IMR-90 (cell line): ENCODE measurements around the gene GAS2L2. TPM values are rescaled to one million over a fixed set of nuclear protein-coding genes. Genes with fewer than 3 reads are reported as not detected.

Source experiments
- ATAC-seq: fragments of 200-7000 bp; cut with Tn5 transposase; 2 replicates; pipeline ENCODE4 v1.9.1; 2020; ENCODE audit warnings: low read depth, mild to moderate bottlenecking, moderate library complexity
- BruUV-seq: library from RNA; stranded (reverse); fragments of 400-500 nt; replicated peaks from 2 replicates; lab custom pipeline; 2021; lab: Mats Ljungman, UMichigan
- CTCF ChIA-PET: fragments of 300-600 bp; formaldehyde crosslinking; extraction: SDS; loops from one replicate; lab custom pipeline; 2021; ENCODE audit warnings: antibody characterized with exemption; lab: Yijun Ruan, JAX
- POLR2A ChIA-PET: fragments of 300-600 bp; sonication (Branson Sonifier 250); formaldehyde crosslinking; loops from one replicate; lab custom pipeline; 2022; ENCODE audit warnings: antibody characterized with exemption; ENCODE audit not compliant: unreplicated experiment; lab: Charles Lee
- DNase-seq: peaks from one replicate; pipeline ENCODE4 v3.0.0; 2013
- H2AFZ ChIP-seq: replicated peaks from 2 replicates; pipeline ENCODE3; 2013; ENCODE audit warnings: low read length, mild to moderate bottlenecking; ENCODE audit not compliant: poor library complexity
- H2AK5ac ChIP-seq: 2 replicates; pipeline ENCODE4 v1.6.1; 2013; ENCODE audit warnings: low read depth, low read length, inconsistent platforms
- H2AK9ac ChIP-seq: replicated peaks from 2 replicates; pipeline ENCODE3; 2013; ENCODE audit warnings: mild to moderate bottlenecking, low read depth, low read length, moderate library complexity; ENCODE audit not compliant: poor library complexity
- H2BK120ac ChIP-seq: 2 replicates; pipeline ENCODE4 v1.6.1; 2013; ENCODE audit warnings: low read depth, low read length, inconsistent platforms
- H2BK15ac ChIP-seq: 3 replicates; pipeline ENCODE4 v1.6.1; 2013; ENCODE audit warnings: low read depth, low read length, inconsistent platforms
- H2BK20ac ChIP-seq: 2 replicates; pipeline ENCODE4 v1.6.1; 2013; ENCODE audit warnings: low read depth, mild to moderate bottlenecking, inconsistent platforms, low read length, moderate library complexity
- H2BK5ac ChIP-seq: 2 replicates; pipeline ENCODE4 v1.6.1; 2013; ENCODE audit warnings: mild to moderate bottlenecking, low read depth, low read length, inconsistent platforms; ENCODE audit not compliant: poor library complexity, severe bottlenecking
- H3K14ac ChIP-seq: replicated peaks from 2 replicates; pipeline ENCODE4 v1.6.1; 2013; ENCODE audit warnings: low read depth, low read length, inconsistent platforms
- H3K18ac ChIP-seq: 2 replicates; pipeline ENCODE4 v1.6.1; 2013; ENCODE audit warnings: low read depth, low read length, control low read depth
- H3K23ac ChIP-seq: 2 replicates; pipeline ENCODE4 v1.6.1; 2013; ENCODE audit warnings: low read depth, low read length, inconsistent platforms
- H3K27ac ChIP-seq: 2 replicates; pipeline ENCODE4 v1.5.1; 2013; ENCODE audit warnings: mild to moderate bottlenecking, control low read depth, low read length; ENCODE audit not compliant: insufficient read depth
- H3K27me3 ChIP-seq: 2 replicates; pipeline ENCODE4 v1.6.1; 2013; ENCODE audit warnings: low read length; ENCODE audit not compliant: control insufficient read depth, insufficient read depth
- H3K36me3 ChIP-seq: 2 replicates; pipeline ENCODE4 v1.6.1; 2013; ENCODE audit warnings: low read length, mixed read lengths; ENCODE audit not compliant: control insufficient read depth, insufficient read depth
- H3K4ac ChIP-seq: 2 replicates; pipeline ENCODE4 v1.6.1; 2013; ENCODE audit warnings: low read depth, low read length, inconsistent platforms
- H3K4me1 ChIP-seq: 2 replicates; pipeline ENCODE4 v1.6.1; 2013; ENCODE audit warnings: low read length, mixed read lengths; ENCODE audit not compliant: control insufficient read depth, insufficient read depth
- H3K4me2 ChIP-seq: 2 replicates; pipeline ENCODE4 v1.6.1; 2013; ENCODE audit warnings: low read depth, mild to moderate bottlenecking, control low read depth, low read length, moderate library complexity
- H3K4me3 ChIP-seq: 2 replicates; pipeline ENCODE4 v1.5.1; 2013; ENCODE audit warnings: low read depth, mild to moderate bottlenecking, control low read depth, low read length, moderate library complexity; ENCODE audit not compliant: insufficient read depth
- H3K56ac ChIP-seq: 2 replicates; pipeline ENCODE4 v1.6.1; 2013; ENCODE audit warnings: low read length, inconsistent platforms; ENCODE audit not compliant: insufficient read depth; ENCODE audit errors: extremely low read depth
- H3K79me1 ChIP-seq, 2 experiments: 2 replicates each; pipeline ENCODE4 v1.6.1; 2013; ENCODE audit warnings: low read length in 2 of 2, inconsistent platforms in 1 of 2, low read depth in 1 of 2
- H3K9ac ChIP-seq: 2 replicates; pipeline ENCODE4 v1.6.1; 2013; ENCODE audit warnings: low read depth, low read length, control low read depth
- H3K9me1 ChIP-seq: 2 replicates; pipeline ENCODE4 v1.6.1; 2013; ENCODE audit warnings: low read length, inconsistent platforms; ENCODE audit not compliant: insufficient read depth
- H3K9me3 ChIP-seq: 2 replicates; pipeline ENCODE4 v1.6.1; 2013; ENCODE audit warnings: low read length; ENCODE audit not compliant: control insufficient read depth, insufficient read depth
- H4K20me1 ChIP-seq: 2 replicates; pipeline ENCODE4 v1.6.1; 2013; ENCODE audit warnings: low read length, inconsistent platforms; ENCODE audit not compliant: insufficient read depth
- H4K5ac ChIP-seq: 2 replicates; pipeline ENCODE4 v1.6.1; 2013; ENCODE audit warnings: mild to moderate bottlenecking, low read depth, low read length, control low read depth
- H4K8ac ChIP-seq, 2 experiments: 2 replicates each; pipeline ENCODE4 v1.6.1; 2013; ENCODE audit warnings: low read depth in 2 of 2, low read length in 2 of 2, control low read depth in 1 of 2, inconsistent platforms in 1 of 2
- H4K91ac ChIP-seq: 2 replicates; pipeline ENCODE4 v1.6.1; 2013; ENCODE audit warnings: low read depth, low read length, inconsistent platforms; ENCODE audit not compliant: insufficient read depth
- BHLHE40 ChIP-seq: fragments of 150-350 bp; IDR thresholded peaks from 2 replicates; pipeline ENCODE4 v1.6.1; 2016; ENCODE audit warnings: mild to moderate bottlenecking, low read depth, low read length
- CEBPB ChIP-seq: IDR thresholded peaks from 2 replicates; pipeline ENCODE4 v1.6.1; 2012; ENCODE audit warnings: low read depth, low read length, improper control_type of control experiment
- CHD1 ChIP-seq: IDR thresholded peaks from 2 replicates; pipeline ENCODE4 v1.6.1; 2012; ENCODE audit warnings: low read depth, low read length, improper control_type of control experiment
- CTCF ChIP-seq: conservative IDR thresholded peaks from 2 replicates; pipeline ENCODE4 v1.5.1; 2012; ENCODE audit warnings: mild to moderate bottlenecking, low read depth, low read length, improper control_type of control experiment
- FOS ChIP-seq: fragments of 150-350 bp; IDR thresholded peaks from 2 replicates; pipeline ENCODE4 v1.6.1; 2016; ENCODE audit warnings: low read depth, low read length
- MAFK ChIP-seq: IDR thresholded peaks from 2 replicates; pipeline ENCODE4 v1.6.1; 2012; ENCODE audit warnings: low read depth, low read length, improper control_type of control experiment
- MAZ ChIP-seq: IDR thresholded peaks from 2 replicates; pipeline ENCODE4 v1.6.1; 2012; ENCODE audit warnings: low read depth, mild to moderate bottlenecking, low read length, improper control_type of control experiment, moderate library complexity, borderline replicate concordance
- MXI1 ChIP-seq: IDR thresholded peaks from 2 replicates; pipeline ENCODE4 v1.6.1; 2012; ENCODE audit warnings: low read depth, mild to moderate bottlenecking, low read length, moderate library complexity, borderline replicate concordance
- NFE2L2 ChIP-seq: fragments of 150-350 bp; IDR thresholded peaks from 2 replicates; pipeline ENCODE4 v1.6.1; 2016; ENCODE audit warnings: low read depth, mild to moderate bottlenecking, low read length
- POLR2A ChIP-seq: IDR thresholded peaks from 2 replicates; pipeline ENCODE4 v1.6.1; 2012; ENCODE audit warnings: mild to moderate bottlenecking, low read depth, low read length
- RAD21 ChIP-seq: IDR thresholded peaks from 2 replicates; pipeline ENCODE4 v1.6.1; 2012; ENCODE audit warnings: low read length, improper control_type of control experiment
- RCOR1 ChIP-seq: IDR thresholded peaks from 2 replicates; pipeline ENCODE4 v1.6.1; 2012; ENCODE audit warnings: mild to moderate bottlenecking, low read length, improper control_type of control experiment; ENCODE audit not compliant: insufficient replicate concordance
- RFX5 ChIP-seq: IDR thresholded peaks from 2 replicates; pipeline ENCODE4 v1.8.0; 2012; ENCODE audit warnings: low read depth, mild to moderate bottlenecking, low read length, moderate library complexity
- SMC3 ChIP-seq: fragments of 150-350 bp; IDR thresholded peaks from 2 replicates; pipeline ENCODE4 v1.6.1; 2016; ENCODE audit warnings: low read depth, mild to moderate bottlenecking, antibody characterized with exemption, low read length, moderate library complexity
- USF2 ChIP-seq: fragments of 150-350 bp; IDR thresholded peaks from 2 replicates; pipeline ENCODE4 v1.6.1; 2017; ENCODE audit warnings: mild to moderate bottlenecking, antibody characterized with exemption, low read length, low read depth
- WGBS, 2 experiments: methylation state at CpG; one replicate each; pipeline versions ENCODE4 v1.1.5 to v1.1.7; 2013; ENCODE audit warnings: missing lambda C conversion rate in 2 of 2; ENCODE audit not compliant: insufficient read length in 1 of 2; ENCODE audit errors: extremely low coverage in 2 of 2; 5-methylcytosine and 5-hydroxymethylcytosine counted together
- dilution Hi-C: fragments of 300-500 bp; cut with HindIII; formaldehyde crosslinking; loops from one replicate; pipeline ENCODE4 v1.14.3; 2018; ENCODE audit warnings: low sequenced_read_pairs; ENCODE audit not compliant: unreplicated experiment
- in situ Hi-C: fragments of 300-500 bp; cut with MboI; formaldehyde crosslinking; loops from 3 replicates; pipeline ENCODE4 v1.14.3; 2019; ENCODE audit warnings: low sequenced_read_pairs, inconsistent platforms, mixed read lengths
- intact Hi-C: fragments of 100-400 bp; cut with micrococcal nuclease; formaldehyde crosslinking; loops from 2 replicates; pipeline ENCODE4 v1.10.0; 2022
- polyA plus RNA-seq, 3 experiments: library from polyadenylated mRNA; depleted of rRNA; stranded (reverse); fragments of >200 nt; gene quantifications; 2 replicates each; pipeline ENCODE4 v1.2.3, GENCODE V29; 2012; ENCODE audit warnings: low replicate concordance in 1 of 3
- total RNA-seq: library from RNA; depleted of rRNA; stranded (reverse); fragments of >200 nt; gene quantifications from 2 replicates; pipeline ENCODE4 v1.2.3, GENCODE V29; 2012
- TF ChIP-seq, protein P1 (sequence below): fragments of 150-350 bp; IDR thresholded peaks from 2 replicates; pipeline ENCODE4 v1.6.1; 2016; ENCODE audit warnings: low read depth, mild to moderate bottlenecking, low read length, moderate library complexity, borderline replicate concordance

Gene GAS2L2
- total and polyA plus RNA-seq, 2 of the 4 experiments (the other 2 are of a cell fraction), result 0.02 TPM; not detected in 1

- Histone ChIP-seq H3K9me1 (no peaks in the 10 kb centered on the region), H2AK9ac (no peak within 1 kb of the TSS), H2AK5ac (no peak within 1 kb of the TSS), H2BK15ac (no peak within 1 kb of the TSS), H3K4me3 (no peak within 1 kb of the TSS), H3K27ac (no peak within 1 kb of the TSS), H3K4me1 (peaks cover 3% of the 10 kb centered on the region), H3K9me3 (peaks cover 2% of the 10 kb centered on the region; the same call in 1 of the 2 replicates), H3K79me1 (no peaks in the 10 kb centered on the region), H3K36me3 (no peaks in the 10 kb centered on the region), H2AFZ (no peak within 1 kb of the TSS), H3K23ac (no peak within 1 kb of the TSS), H3K9ac (no peak within 1 kb of the TSS), H2BK5ac (no peak within 1 kb of the TSS), H3K4me2 (no peak within 1 kb of the TSS), H4K8ac (no peak within 1 kb of the TSS), H3K14ac (no peak within 1 kb of the TSS), H3K18ac (no peak within 1 kb of the TSS), H2BK20ac (no peak within 1 kb of the TSS), H4K91ac (no peak within 1 kb of the TSS), H4K20me1 (peaks cover 8% of the 10 kb centered on the region; the same call in 1 of the 2 replicates), H3K4ac (no peak within 1 kb of the TSS), H4K5ac (no peak within 1 kb of the TSS), H3K56ac (no peak within 1 kb of the TSS), H3K27me3 (peaks cover 21% of the 10 kb centered on the region), H2BK120ac (no peak within 1 kb of the TSS)
- no CpG with 5 or more reads among the region's 1 CpG for WGBS, 2 experiments
- CTCF ChIA-PET, result no interaction called here
- ATAC-seq (no peak), DNase-seq (no peak)
- intact Hi-C loops (no loop called here), dilution Hi-C loops (no loop called here), in situ Hi-C loops (loop anchor here (5.0 kb wide), 1 partner anchor 47 kb away; the partner anchor contains the start of gene TAF15)
- TF ChIP-seq SMC3, result no peak
- TF ChIP-seq MAFK, result no peak
- TF ChIP-seq CEBPB, result no peak
- no peak for TF ChIP-seq RAD21
- TF ChIP-seq MXI1, result no peak
- TF ChIP-seq RFX5, result no peak
- TF ChIP-seq, protein P1, sequence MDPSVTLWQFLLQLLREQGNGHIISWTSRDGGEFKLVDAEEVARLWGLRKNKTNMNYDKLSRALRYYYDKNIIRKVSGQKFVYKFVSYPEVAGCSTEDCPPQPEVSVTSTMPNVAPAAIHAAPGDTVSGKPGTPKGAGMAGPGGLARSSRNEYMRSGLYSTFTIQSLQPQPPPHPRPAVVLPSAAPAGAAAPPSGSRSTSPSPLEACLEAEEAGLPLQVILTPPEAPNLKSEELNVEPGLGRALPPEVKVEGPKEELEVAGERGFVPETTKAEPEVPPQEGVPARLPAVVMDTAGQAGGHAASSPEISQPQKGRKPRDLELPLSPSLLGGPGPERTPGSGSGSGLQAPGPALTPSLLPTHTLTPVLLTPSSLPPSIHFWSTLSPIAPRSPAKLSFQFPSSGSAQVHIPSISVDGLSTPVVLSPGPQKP, result no peak
- TF ChIP-seq BHLHE40, result no peak
- TF ChIP-seq FOS, result no peak
- TF ChIP-seq RCOR1, result no peak
- TF ChIP-seq CTCF, result no peak
- no peak for TF ChIP-seq CHD1
- no peak for TF ChIP-seq MAZ
- no peak for TF ChIP-seq NFE2L2
- TF ChIP-seq USF2, result no peak
- TF ChIP-seq POLR2A, result no peak
- POLR2A ChIA-PET, result no interaction called here
- BruUV-seq, result no TSS peak
These were observed 7.5 kb upstream of the GAS2L2 start, which contains the start of gene C17orf50 for GRCh38 chr17:35760587-35760986. C17orf50 (plus strand) TSS chr17:35760887; CDS start chr17:35760942, 55 bp downstream.
